Muscle of arm (tissue), 12 donors: ENCODE measurements around the gene CCDC91. TPM values are rescaled to one million over a fixed set of nuclear protein-coding genes. Genes with fewer than 3 reads are reported as not detected.
"Not testable (repeated sequence)": the region's sequence is repeated elsewhere in the genome, so short reads cannot be mapped to it uniquely, and the experiment has no call there.

Source experiments
- DNase-seq: peaks from one replicate; pipeline ENCODE4 v3.0.0-alpha.2; 2013
- polyA plus RNA-seq, 12 donors: library from polyadenylated mRNA; unstranded; fragments of 120-200 nt; gene quantifications; one replicate each; pipeline ENCODE4 v1.2.1, GENCODE V29; 2013; ENCODE audit not compliant: insufficient read length in 12 of 12

CCDC91 gene
- polyA plus RNA-seq, 12 donors = 21.4 to 52.1 (median 24.4) TPM; not detected in 1

GRCh38 chr12:28456934-28457710, 266.9 kb downstream of the CCDC91 start:
- DNase-seq = no peak

DNA sequence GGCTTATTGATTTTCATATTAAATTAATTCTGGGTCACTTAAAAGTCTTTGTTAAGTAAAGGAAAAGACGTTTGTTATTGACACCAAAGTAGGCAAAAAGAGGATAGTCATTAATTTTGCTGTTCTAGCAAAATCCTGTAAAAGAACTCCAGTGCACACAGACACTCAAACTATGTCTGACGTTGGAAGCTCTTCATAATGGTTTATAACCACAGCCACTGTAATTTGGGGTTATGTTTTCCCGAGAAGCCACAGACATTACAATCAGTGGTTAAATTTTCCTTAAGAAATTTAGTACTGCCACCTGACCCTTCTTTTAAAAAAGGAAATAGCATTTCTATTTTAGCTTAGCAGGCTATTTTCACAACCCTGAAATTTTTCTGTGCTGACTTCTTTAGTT, 267.5 kb downstream of the CCDC91 start:
- DNase-seq = no peak

GRCh38 chr12:28459481-28459880, 269.2 kb downstream of the CCDC91 start:
- no peak for DNase-seq

- no peak for DNase-seq
These were observed 270.3 kb downstream of the CCDC91 start for GRCh38 chr12:28460420-28461130.

- DNase-seq = no peak
These were observed 273.1 kb downstream of the CCDC91 start for GRCh38 chr12:28463396-28463795.

DNA sequence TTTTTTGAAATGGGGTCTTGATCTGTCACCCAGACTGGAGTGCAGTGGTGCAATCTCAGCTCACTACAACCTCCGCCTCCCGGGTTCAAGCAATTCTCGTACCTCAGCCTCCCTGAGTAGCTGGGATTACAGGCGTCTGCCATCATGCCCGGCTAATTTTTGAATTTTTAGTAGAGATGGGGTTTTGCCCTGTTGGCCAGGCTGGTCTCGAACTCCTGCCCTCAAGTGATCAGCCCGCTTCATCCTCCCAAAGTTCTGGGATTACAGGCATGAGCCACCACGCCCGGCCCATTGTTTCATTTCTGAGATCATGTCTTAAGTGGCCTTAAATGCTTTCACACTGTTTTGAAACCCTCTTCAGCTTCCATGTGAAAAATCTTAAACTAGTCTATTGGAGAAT, 281.5 kb downstream of the CCDC91 start:
- DNase-seq = not testable (repeated sequence)

- not testable (repeated sequence) for DNase-seq
These were observed 285.9 kb downstream of the CCDC91 start for GRCh38 chr12:28476206-28476605.

DNA sequence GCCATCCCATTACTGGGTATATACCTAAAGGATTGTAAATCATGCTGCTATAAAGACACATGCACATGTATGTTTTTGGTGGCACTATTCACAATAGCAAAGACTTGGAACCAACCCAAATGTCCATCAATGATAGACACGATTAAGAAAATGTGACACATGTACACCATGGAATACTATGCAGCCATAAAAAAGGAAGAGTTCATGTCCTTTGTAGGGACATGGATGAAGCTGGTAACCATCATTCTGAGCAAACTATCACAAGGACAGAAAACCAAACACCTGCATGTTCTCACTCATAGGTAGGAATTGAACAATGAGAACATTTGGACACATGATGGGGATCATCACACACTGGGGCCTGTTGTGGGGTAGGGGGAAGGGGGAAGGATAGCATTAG, 288.8 kb downstream of the CCDC91 start:
- DNase-seq = not testable (repeated sequence)

GRCh38 chr12:28479683-28480082, 289.4 kb downstream of the CCDC91 start:
- DNase-seq = no peak

DNA sequence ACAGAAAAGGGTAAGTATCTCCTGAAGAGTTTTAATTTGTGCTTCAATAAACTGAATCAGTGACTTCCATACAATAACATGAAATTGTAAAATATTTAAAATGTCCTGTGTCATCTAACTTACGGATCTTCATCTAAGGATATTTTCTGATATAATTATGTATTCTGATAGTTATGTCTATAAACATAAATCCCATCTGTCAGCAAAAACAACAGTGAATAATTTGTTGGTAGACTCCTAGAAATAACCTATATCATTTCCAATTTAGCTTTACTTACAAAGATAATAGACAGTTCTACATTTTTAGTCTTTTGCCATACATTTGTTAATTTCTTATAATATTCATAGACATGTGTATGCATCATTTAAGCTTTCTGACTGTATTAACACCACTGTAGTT, 293.9 kb downstream of the CCDC91 start:
- no peak for DNase-seq

DNA sequence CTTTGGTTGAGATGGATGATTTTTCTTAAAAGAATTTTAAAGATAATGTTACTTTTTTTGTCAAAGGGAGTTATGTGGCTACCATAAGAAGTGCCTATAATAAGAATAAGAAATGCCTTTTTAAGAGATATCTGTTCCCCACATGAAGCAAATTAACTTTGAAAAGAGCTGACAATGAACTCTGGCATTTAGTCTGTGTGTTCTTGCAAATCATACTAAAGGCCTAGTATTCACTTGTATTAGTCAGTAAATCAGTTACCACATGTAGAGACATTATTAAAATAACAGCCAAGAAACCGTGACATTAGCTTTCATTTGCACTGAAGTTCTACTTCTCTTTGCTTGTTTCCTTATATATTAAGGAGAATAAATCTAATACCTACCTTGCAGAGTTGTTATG, 296.3 kb downstream of the CCDC91 start:
- DNase-seq = no peak

DNA sequence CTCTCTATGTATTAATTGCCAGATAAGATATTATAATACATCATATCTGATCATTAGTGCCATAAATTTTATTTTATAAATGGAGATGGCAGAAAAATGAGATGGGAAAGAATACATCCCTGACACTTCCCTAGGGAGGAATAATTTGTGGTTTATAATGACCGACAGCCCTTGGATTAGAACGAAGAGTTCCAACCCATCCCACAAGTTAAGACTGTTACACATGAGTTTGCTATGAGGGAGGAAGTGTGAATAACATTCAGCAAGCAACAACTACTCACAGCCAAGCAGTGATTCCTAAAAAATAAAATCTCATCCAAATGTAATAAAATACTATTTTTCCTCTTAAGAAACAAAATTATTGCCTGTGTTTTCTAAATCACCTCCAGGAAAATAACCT, 299.0 kb downstream of the CCDC91 start:
- DNase-seq = peak; percentile 4

DNA sequence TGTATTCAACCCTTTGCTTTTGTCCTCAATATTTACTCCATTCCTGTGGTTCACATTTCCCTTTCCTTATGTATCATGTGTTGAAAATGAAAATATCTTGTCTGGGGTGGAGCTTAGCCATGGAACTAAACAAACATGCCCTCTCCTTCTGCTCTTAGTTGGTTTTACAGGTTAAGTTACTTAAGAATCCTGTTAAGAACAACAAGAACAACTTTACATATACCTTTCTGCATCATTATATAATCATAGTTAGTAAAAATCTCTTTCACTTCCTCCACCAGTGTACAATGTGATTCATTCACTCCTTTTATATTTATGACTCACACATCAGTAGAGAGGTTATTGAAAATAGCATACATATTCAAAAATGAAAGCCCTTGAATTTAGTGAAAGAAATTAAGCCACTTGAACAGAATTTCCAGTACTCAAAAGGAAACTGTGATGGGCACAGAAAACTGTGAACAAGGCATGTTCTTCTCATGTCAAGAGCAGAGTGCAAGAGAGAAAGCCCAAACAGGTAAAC, 307.7 kb downstream of the CCDC91 start:
- DNase-seq = no peak

- no peak for DNase-seq
These were observed 308.6 kb downstream of the CCDC91 start for GRCh38 chr12:28498850-28499249.

DNA sequence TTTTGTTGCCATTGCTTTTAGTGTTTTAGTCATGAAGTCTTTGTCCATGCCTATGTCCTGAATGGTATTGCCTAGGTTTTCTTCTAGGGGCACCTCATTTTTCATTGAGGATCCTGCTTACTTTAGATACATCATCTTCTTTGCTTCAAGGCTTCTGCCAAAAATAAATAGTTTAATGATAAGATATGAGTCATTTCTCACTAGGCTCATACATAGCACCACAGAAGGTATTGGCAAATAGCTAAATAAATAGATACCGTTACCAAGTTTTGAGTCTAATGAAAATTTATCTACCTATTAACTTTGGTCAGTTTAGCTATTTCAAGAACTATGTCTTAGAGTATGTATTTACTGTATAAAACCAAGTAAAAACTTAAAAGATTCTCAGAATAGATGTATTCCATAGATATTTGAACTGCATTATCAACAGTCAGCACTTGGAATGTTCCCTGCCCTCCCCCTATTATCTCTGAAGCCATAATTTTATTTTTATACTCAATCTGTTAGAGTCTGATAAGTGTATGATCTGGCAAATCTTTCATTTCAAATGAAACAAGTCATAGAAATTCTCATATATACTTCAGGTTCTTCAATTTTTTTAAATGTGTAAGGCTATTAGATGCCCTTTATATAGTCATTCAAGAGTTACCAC, 310.2 kb downstream of the CCDC91 start:
- no peak for DNase-seq

- DNase-seq = no peak
These were observed 316.0 kb downstream of the CCDC91 start for GRCh38 chr12:28506271-28506670.

- DNase-seq = no peak
These were observed 316.8 kb downstream of the CCDC91 start for GRCh38 chr12:28507033-28507432.

- DNase-seq = no peak
These were observed 317.6 kb downstream of the CCDC91 start for GRCh38 chr12:28507867-28508266.

DNA sequence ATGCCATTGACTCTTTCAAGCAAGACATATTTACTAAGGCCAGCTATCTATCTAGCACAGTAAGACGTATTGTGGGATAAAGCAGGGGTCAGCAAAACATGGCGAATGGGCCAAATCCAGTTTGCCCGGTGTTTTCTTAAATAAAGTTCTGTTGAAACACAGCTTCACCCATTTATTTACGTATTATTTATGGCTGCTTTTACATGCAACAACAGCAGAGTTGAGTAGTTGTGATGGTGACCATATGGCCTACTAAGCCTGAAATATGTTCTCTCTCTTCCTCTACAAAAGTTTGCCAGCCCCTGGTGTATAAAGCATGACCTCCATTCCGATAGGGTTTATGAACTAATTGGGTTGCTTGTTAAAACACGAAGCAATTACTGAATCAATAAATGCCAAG, 322.1 kb downstream of the CCDC91 start:
- DNase-seq = no peak

DNA sequence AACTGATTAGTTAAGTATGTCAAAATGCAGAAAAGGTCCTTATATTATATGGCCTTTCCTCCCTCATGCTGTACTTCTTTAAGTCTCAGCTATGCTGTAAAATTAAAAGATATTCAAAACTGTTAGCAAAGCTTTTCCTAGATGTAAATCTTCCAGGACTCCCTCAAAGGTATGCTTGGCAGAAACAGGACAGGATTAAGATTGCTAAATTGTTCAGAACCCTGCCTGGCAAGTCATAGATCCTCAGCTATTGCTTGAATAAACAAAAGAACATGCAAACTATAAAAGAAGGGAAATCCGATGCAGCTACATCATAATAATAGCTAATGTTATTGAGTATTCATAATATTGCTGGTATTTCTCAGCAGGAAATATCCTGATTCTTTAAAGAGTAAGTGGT, 322.6 kb downstream of the CCDC91 start:
- DNase-seq = no peak

GRCh38 chr12:28513983-28514382, 323.7 kb downstream of the CCDC91 start:
- no peak for DNase-seq

GRCh38 chr12:28517101-28517500, 326.8 kb downstream of the CCDC91 start:
- DNase-seq = no peak
